Jurkat, Clone E6-1 (cell line): ENCODE results near the gene EIF5B. TPM values are rescaled to one million over a fixed set of nuclear protein-coding genes. Genes with fewer than 3 reads are reported as not detected.
"Not testable (repeated sequence)": the region's sequence is repeated elsewhere in the genome, so short reads cannot be mapped to it uniquely, and the experiment has no call there.

ENCODE experiments used
- DNase-seq: peaks from one replicate; pipeline ENCODE4 v3.0.0-alpha.2; 2011; ENCODE audit warnings: low read depth, low spot score
- H3K4me3 ChIP-seq: 2 replicates; pipeline ENCODE4 v1.5.1; 2011; ENCODE audit warnings: mild to moderate bottlenecking, low read length, control low read depth, moderate library complexity
- polyA plus RNA-seq: library from polyadenylated mRNA; unstranded; fragments of >200 nt; gene quantifications from one replicate; pipeline ENCODE4 v1.2.1, GENCODE V29; 2012; ENCODE audit warnings: missing spikeins; ENCODE audit not compliant: insufficient read length, insufficient read depth

Gene EIF5B, protein sequence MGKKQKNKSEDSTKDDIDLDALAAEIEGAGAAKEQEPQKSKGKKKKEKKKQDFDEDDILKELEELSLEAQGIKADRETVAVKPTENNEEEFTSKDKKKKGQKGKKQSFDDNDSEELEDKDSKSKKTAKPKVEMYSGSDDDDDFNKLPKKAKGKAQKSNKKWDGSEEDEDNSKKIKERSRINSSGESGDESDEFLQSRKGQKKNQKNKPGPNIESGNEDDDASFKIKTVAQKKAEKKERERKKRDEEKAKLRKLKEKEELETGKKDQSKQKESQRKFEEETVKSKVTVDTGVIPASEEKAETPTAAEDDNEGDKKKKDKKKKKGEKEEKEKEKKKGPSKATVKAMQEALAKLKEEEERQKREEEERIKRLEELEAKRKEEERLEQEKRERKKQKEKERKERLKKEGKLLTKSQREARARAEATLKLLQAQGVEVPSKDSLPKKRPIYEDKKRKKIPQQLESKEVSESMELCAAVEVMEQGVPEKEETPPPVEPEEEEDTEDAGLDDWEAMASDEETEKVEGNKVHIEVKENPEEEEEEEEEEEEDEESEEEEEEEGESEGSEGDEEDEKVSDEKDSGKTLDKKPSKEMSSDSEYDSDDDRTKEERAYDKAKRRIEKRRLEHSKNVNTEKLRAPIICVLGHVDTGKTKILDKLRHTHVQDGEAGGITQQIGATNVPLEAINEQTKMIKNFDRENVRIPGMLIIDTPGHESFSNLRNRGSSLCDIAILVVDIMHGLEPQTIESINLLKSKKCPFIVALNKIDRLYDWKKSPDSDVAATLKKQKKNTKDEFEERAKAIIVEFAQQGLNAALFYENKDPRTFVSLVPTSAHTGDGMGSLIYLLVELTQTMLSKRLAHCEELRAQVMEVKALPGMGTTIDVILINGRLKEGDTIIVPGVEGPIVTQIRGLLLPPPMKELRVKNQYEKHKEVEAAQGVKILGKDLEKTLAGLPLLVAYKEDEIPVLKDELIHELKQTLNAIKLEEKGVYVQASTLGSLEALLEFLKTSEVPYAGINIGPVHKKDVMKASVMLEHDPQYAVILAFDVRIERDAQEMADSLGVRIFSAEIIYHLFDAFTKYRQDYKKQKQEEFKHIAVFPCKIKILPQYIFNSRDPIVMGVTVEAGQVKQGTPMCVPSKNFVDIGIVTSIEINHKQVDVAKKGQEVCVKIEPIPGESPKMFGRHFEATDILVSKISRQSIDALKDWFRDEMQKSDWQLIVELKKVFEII
- polyA plus RNA-seq: 59.0 TPM

DNA sequence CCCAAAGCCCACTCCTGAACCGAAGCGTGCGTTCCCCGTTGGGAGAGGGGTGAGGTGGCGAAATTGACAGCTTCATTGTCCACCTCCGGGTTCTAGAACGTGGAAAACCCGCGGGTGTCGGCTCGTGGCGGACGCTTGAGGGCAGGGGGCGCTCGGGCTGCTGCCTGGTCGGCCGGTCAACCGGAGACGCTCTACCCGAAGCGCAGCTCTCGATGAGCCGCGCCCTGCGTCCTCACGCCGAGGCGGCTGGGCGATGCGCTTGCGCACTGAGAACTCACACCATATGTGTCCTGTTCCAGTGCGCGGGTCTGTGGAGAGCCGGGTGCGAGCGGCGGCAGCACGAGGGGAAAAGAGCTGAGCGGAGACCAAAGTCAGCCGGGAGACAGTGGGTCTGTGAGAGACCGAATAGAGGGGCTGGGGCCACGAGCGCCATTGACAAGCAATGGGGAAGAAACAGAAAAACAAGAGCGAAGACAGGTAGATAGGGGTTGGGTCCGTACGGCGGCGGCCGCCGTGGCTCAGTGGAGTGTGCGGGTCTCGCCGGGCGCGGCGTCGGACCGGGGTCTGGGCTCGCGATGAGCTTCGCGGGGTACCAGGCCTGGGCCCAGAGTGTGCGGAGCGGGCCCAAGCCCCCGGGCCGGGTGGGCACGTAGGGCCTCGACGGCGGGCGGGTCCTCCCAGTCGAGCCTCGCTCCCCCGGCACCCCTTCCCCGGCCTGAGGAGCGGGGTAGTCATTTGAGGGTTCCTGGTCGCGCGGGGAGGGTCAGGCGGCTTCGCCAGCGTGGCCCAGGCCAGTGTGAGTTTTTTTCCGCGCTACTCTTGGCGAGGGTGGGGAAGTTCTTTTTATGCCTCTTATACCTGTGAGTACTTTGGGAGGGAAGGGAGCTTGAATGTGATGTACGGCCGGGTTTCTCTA is at the start of gene EIF5B:
Gene EIF5B (plus strand): TSS at position 277 of the 916 bp plus-strand sequence. CDS start 166 bp downstream, at position 443.
- H3K4me3 ChIP-seq: peak within 1 kb of the TSS; percentile 96
- DNase-seq: peak; percentile 93

DNA sequence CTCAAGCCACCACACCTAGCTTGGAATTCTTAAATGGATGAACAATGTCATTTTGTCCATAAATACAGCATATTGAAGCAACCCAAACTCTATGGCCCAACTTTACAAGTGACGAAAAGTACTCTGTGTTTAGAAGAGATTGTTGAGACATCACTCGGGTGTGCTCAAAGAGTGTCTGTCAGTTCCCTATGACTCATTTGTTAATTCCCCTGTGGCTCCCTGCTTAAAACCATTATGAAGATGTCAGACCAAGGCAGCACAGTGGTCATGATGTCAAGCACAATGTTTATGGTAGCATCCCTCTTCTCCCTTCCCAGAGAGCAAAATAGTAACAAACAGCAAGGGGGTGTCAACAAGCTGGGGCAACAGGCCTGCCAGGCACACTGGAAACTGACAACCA is 39.2 kb upstream of the EIF5B start:
- no peak for DNase-seq

DNA sequence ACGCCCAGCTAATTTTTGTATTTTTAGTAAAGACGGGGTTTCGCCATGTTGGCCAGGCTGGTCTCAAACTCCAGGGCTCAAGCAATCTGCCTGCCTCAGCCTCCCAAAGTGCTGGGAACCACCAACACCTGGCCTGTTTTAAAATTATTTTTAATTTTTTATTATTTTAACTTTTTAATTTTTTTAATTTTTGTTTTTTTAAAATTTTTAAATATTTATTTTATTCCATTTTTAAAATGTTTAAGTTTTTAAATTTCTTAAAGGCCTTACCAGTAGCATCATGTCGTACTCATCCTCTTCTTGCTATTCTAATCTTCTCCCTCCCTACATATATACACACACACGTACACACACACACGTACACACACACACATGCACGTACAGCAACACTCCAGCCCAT is 37.6 kb upstream of the EIF5B start:
- H3K4me3 ChIP-seq: no peak overlapping the region
- DNase-seq: no peak

More for the DNA sequence above, 39.2 kb upstream of the EIF5B start:
- H3K4me3 ChIP-seq: no peak overlapping the region

DNA sequence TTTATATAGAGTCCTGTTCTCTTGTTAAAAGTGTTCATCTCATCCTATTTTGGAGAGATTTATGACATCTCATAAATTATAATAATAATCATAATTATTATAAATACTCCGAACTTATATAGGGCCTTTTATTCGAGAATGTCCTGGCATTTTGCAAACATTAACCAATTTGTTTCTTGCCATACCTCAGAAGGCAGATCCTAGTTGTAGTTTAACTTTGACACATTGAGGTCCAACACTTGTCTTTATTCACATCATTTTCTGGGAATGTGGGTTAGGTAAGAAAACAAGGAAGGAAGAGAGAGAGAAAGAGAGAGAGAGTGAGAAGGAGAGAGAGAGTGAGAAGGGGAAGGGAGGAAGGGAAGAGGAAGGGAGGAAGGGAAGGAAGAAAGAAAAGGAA is 36.1 kb upstream of the EIF5B start, which contains the start of gene LYG1:
Gene LYG1 (minus strand): TSS at position 101 of the 400 bp plus-strand sequence. CDS start 5,527 bp downstream, outside the sequence.
- not testable (repeated sequence) for DNase-seq, H3K4me3 ChIP-seq

DNA sequence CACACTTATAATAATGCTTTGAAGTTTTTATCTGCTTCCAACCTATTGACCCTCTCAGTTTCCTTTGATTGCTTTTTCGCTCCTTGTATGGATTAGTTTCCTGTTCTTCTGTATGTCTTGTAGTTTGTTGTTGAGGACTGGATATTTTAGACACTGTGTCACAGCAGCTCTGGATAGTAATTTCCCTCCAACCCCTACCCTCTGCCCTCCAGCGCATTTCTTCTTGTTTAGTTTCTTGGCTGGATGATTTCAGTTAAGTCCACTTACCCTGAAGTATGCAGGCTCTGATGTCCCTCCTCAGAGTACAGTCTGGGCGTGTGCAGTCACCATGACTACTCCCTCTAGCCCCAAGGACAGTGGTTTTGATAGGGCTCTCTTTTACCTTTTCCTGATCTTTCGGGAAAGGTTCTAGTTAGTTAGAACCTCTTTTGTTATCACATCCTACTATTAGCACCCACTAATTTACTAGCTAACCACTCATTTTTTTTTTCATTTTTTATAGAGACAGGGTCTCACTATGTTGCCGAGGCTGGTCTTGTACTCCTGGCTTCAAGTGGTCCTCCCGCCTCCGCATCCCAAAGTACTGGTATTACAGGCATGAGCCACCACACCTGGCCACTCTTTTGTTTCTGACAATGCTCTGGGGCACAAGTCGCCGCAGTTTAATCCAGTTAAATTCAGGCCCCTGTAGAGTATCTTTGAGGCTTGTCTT is 19.9 kb upstream of the EIF5B start:
- no peak for DNase-seq
- no peak overlapping the region for H3K4me3 ChIP-seq

DNA sequence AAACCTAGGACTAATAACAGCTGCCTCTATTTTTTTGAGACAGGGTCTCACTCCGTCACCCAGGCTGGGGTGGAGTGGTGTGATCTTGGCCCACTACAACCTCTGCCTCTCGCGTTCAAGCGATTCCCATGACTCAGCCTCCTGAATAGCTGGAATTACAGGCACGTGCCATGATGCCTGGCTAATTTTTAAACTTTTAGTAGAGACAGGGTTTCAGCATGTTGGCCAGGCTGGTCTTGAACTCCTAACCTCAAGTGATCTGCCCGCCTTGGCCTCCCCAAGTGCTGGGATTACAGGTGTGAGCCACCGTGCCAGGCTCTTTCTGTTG is 19.4 kb upstream of the EIF5B start:
- not testable (repeated sequence) for DNase-seq

DNA sequence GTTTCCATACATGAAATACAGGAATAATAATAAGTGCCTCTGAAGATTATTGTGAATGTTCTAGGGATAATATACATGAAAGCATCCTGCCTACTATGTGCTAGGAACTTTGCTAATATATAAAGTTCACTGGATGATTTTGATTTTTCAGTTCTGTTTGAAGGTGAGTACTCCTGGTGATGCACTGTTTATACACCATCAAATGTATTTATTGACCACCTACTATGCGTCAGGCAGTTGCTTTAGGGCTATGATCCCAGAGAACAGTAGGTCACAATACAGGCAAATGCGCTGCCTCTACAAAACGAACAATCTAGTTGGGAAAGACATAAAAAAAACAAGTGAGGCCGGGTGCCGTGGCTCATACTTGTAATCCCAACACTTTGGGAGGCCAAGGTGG is 11.8 kb upstream of the EIF5B start:
- no peak overlapping the region for H3K4me3 ChIP-seq
- no peak for DNase-seq

More for the DNA sequence above, 19.4 kb upstream of the EIF5B start:
- H3K4me3 ChIP-seq: not testable (repeated sequence)

DNA sequence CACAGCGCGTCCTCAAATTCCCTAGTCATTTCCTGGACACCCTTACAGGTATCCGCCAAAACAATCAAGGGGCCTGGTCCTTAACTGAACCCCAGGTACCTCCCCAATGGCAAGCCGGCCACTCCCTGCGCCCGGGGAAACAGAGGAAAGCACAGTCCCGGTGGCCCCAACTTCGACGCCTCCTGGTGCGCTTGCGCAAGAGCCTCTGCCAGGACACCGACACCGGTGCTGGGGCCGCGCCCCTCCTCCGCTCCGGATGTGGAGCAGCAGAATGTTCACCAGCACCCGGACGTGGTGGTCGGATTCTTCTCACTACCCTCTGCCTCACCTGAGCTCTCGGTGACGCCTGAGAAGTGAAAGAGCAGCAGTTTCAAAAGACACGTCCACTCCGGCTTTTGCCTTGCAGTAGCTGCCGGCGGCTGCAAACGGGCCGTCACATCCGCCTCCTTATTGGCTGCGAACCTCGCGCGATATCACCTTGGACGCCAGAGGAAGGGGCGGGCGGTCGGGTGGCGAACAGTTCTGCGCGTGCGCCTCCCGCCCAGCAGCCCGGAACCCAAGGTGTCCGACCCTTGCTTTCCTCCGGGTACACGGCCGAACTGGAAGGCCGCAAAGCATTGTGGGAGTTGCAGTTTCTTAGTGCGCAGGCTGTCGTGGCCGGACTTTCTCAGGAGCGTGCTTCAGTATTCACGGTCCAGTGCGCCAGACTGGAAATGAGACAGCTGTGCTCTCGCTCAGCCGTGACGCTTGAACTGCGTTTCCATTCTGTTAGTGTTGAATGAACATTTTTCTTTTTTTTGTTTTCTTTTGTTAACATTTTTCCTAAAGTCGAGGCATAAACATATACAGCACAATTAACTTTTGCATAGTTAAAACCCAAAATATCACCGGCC is 1.0 kb upstream of the EIF5B start, which contains the start of gene TXNDC9:
Gene TXNDC9 (minus strand): TSS at position 423 of the 893 bp plus-strand sequence. CDS start 3,123 bp downstream, outside the sequence.
- peak within 1 kb of the TSS; percentile 96 for H3K4me3 ChIP-seq
- DNase-seq: peak; percentile 98

DNA sequence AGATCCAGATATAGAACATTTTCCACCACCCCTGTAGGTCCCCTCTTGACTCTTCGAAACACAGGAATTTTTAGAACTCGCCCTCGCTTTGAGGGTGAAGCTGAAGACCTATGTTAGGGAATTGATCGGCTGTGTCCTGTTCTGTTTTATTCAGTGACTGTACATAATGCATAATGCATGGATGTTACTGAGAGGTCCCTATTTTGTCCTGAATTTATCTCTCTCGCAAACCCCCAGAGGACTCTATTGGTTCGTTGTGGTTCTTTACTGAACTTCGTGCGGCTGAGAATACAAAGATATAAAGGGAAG is 431 bp upstream of the EIF5B start:
- DNase-seq: no peak
- peak overlapping the region; percentile 96 for H3K4me3 ChIP-seq

DNA sequence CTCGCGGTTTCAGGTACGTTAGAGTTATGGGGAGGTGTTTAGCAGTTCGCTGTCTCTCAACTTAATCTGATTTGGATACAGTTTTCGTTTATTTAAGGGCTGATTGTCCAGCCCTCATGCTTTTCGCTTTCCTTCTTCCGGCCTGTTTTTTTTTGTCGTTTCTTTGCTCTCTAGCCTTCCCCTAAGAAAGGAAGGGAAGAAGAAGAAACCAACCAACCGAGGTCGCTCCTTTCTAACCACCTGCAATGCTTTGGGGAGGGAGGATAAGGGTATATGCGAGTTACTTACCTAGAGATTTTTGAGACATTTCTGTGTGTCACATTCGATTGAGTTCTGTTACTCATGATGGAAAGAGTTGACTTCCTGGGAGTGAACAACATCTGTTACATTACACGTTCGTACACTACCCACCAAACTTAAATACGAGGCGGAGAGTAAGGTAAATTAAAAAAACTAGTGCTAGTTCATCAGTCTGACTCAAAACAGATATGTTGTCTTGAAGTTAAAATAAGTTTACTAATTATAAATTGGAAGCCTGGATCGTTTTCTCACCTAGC is 918 bp downstream of the EIF5B start:
- DNase-seq: peak; percentile 24

DNA sequence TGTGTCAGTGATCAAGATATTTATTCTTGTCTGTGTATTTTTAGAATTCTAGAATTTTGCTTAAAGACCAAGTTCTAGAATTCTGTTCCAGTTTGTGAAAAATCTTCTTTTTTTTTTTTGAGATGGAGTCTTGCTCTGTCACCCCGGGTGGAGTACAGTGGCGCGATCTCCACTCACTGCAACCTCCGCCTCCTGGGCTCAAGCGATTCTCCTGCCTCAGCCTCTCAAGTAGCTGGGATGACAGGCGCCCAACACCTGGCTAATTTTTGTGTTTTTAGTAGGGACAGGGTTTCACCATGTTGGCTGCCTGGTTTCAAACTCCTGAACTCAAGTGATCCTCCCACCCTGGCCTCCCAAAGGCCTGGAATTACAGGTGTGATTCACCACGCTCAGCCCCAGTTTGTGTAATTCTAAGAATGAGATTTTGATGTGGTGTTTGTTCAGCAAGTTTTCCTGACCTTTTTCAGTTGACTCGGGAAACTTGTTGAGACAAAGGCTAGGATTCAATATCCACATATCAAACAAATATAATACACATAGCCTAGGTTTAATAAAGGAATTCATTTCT is 3.6 kb downstream of the EIF5B start:
- DNase-seq: no peak
- H3K4me3 ChIP-seq: no peak overlapping the region

More for the DNA sequence above, 918 bp downstream of the EIF5B start:
- H3K4me3 ChIP-seq: peak overlapping the region; percentile 96

DNA sequence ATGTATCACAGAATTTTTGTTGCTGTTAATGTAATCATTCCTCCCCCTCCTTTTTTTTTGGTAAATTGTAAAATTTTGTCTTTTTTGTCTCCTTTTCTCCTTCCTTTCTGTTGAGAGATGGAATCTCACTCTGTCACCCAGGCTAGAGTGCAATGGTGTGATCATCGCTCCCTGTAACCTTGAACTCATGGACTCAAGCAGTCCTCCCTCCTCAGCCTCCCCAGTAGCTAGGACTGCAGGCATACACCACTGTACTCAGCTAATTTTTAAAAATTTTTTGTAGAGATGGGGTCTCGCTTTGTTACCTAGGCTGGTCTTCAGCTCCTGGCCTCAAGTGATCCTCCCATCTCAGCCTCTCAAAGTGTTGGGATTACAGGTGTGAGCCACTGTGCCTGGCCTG is 5.3 kb downstream of the EIF5B start:
- DNase-seq: no peak
- no peak overlapping the region for H3K4me3 ChIP-seq

DNA sequence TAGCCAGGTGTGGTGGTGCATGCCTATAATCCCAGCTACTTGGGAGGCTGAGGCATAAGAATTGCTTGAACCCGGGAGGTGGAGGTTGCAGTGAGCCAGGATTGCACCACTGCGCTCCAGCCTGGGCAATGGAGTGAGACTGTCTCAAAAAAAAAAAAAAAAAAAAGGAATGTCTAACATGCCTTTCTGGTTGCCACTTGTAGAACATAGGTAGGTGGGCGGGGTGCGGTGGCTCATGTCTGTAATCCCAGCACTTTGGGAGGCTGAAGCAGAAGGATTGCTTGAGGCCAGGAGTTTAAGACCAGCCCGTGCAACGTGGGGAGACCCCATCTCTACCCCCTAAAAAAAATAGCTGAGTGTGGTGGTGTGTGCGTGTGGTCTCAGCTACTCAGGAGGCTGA is 8.3 kb downstream of the EIF5B start:
- not testable (repeated sequence) for H3K4me3 ChIP-seq, DNase-seq

DNA sequence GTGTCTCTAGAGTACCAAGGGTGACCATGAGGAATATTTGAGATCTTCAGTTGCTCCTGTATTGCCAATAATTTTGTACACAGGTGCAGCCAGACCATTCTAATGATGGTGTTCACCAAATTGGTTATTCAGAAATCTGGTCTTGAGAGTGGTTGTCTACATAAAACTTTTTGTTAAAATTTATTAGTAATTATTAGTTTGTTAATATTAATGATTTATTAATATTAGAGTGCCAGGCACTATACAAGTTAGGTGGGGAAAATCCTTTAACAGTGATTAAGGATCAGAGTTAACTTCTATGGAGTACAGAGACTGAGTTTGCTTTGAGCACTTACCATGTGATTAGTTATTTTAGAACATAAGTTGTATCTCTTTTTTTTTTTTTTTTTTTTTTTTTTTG is 9.0 kb downstream of the EIF5B start:
- no peak for DNase-seq
- H3K4me3 ChIP-seq: no peak overlapping the region

DNA sequence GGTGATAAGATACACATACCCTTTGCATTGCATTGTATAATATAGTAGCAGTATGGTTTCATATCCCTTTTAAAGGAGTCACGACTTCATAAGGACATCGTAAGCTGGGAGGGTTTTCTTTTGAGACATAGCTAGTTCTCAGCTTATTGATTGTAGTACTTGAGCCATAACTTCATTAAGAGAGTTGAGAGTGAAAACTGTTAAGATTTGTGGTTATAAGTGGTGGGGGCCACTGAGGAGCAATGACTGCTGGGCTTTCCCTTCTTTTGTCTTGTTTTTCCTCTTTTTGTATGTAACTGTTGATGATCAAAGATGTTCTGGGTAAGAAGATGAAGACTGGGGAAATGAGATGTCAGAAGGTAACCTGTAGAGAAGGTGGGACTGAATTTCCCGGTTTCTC is 11.0 kb downstream of the EIF5B start:
- no peak overlapping the region for H3K4me3 ChIP-seq
- no peak for DNase-seq

DNA sequence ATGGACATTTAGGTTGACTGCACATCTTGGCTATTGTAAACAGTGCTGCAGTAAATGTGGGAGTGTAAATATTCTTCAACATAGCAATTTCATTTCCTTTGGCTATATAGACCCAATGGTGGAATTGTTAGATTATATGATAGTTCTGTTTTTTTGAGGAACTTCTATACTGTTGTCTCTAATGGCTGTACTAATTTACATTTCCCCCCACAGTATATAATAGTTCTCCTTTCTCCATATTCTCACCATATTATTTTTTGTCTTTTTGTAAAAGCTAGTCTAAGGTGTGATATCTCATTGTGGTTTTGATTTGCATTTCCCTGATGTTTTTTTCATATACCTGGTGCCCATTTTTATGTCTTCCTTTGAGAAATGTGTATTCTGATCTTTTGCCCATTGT is 13.0 kb downstream of the EIF5B start:
- DNase-seq: no peak
- H3K4me3 ChIP-seq: no peak overlapping the region
